ENCODE measurements around the gene CRTC3. TPM values are rescaled to one million over a fixed set of nuclear protein-coding genes. Genes with fewer than 3 reads are reported as not detected.

The CRTC3 gene
- total and polyA plus RNA-seq, 4 donors = 5.1 to 16.8 (median 7.6) TPM

GRCh38 chr15:90483012-90483307 lies 46.8 kb upstream of the CRTC3 start (continued):
- TF ChIP-seq REST (IDR thresholded peaks at IDR 0.05) (no peak), MAX (IDR thresholded peaks at IDR 0.05) (no peak), ZBTB33 (IDR thresholded peaks at IDR 0.05) (no peak), HNF4G (IDR thresholded peaks at IDR 0.05) (no peak), TAF1 (conservative IDR thresholded peaks at IDR 0.05) (no peak), SP1 (IDR thresholded peaks at IDR 0.05) (no peak), FOXA1 (IDR thresholded peaks at IDR 0.05) (no peak)

GRCh38 chr15:90483637-90484036 lies 46.1 kb upstream of the CRTC3 start:
- Histone ChIP-seq H3K36me3 (ENCODE audit: control insufficient read depth in 4 of 4, insufficient read depth in 3 of 4, low read depth in 1 of 4, low read length in 3 of 4) (peaks cover 3 to 15% (median 10%) of the 10 kb centered on the region in 4 donors), H3K4me1 (ENCODE audit: control insufficient read depth in 4 of 4, insufficient read depth in 4 of 4, low read length in 3 of 4) (peaks cover 0 to 4% (median 0%) of the 10 kb centered on the region in 4 donors), H3K9ac (ENCODE audit: low read depth in 1 of 2, low read length in 2 of 2) (no peak overlapping the region), H3K4me3 (ENCODE audit: low read depth in 1 of 3, low read length in 3 of 3) (no peak overlapping the region), H3K27me3 (ENCODE audit: control insufficient read depth in 4 of 4, insufficient read depth in 4 of 4, low read length in 3 of 4) (no peaks in the 10 kb centered on the region), H3K9me3 (ENCODE audit: control insufficient read depth in 4 of 4, low read length in 3 of 4) (no peaks in the 10 kb centered on the region), H3K27ac (ENCODE audit: low read depth in 1 of 2, low read length in 2 of 2) (no peak overlapping the region)
- WGBS = 94% methylated on average over 2 of the region's 2 CpGs
- no peak for DNase-seq (ENCODE audit: low spot score)
- TF ChIP-seq CTCF (IDR thresholded peaks at IDR 0.05; ENCODE audit: low read depth, low read length, missing input control) = no peak
- TF ChIP-seq HNF4G (IDR thresholded peaks at IDR 0.05) = no peak
- no peak for TF ChIP-seq JUND (IDR thresholded peaks at IDR 0.05)
- no peak for TF ChIP-seq GABPA (IDR thresholded peaks at IDR 0.05 in 1 of 2, conservative IDR thresholded peaks at IDR 0.05 in 1 of 2)
- no peak for TF ChIP-seq TAF1 (conservative IDR thresholded peaks at IDR 0.05)
- no peak for TF ChIP-seq REST (IDR thresholded peaks at IDR 0.05)
- no peak for TF ChIP-seq NR2F2 (IDR thresholded peaks at IDR 0.05)
- TF ChIP-seq HNF4A (conservative IDR thresholded peaks at IDR 0.05) = no peak
- TF ChIP-seq RAD21 (IDR thresholded peaks at IDR 0.05) = no peak
- TF ChIP-seq ATF3 (IDR thresholded peaks at IDR 0.05) = no peak
- no peak for TF ChIP-seq MAX (IDR thresholded peaks at IDR 0.05)
- TF ChIP-seq ZBTB33 (IDR thresholded peaks at IDR 0.05) = no peak
- no peak for TF ChIP-seq FOXA2 (IDR thresholded peaks at IDR 0.05)
- no peak for TF ChIP-seq FOXA1 (IDR thresholded peaks at IDR 0.05)
- TF ChIP-seq RXRA (IDR thresholded peaks at IDR 0.05) = no peak
- no peak for TF ChIP-seq SP1 (IDR thresholded peaks at IDR 0.05)
- no peak for TF ChIP-seq EGR1 (IDR thresholded peaks at IDR 0.05; ENCODE audit: low read depth in 2 of 2)
- TF ChIP-seq YY1 (IDR thresholded peaks at IDR 0.05) = no peak
